ENCODE data around the gene LGSN.

LGSN gene

DNA sequence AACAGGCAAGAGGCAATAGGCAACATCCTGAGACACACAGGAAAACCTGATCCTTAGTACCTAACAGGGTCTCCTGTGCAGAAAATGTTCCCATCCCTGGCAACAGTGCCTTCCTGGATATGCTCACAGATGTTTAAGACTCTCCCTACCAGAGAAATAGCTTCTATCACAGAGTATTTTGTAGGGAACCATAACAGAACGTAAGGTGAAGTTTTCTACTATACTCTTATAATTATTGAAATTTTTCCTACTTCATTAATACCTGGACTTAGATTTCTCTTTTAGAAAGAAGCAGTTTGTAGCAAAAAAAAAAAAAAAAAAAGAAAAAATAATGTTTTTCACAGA, 33.5 kb upstream of the LGSN start:
- H3K4me2 ChIP-seq (ENCODE audit: low read length): peak overlapping the region; percentile 92
- no peaks in the 10 kb centered on the region for H3K36me3 ChIP-seq (replicated peaks; ENCODE audit: low read depth, low read length)
- H2AFZ ChIP-seq (ENCODE audit: low read depth, low read length): peak overlapping the region; percentile 36; the same call in 1 of the 2 replicates
- no peaks in the 10 kb centered on the region for H3K79me2 ChIP-seq (ENCODE audit: low read length)
- H3K4me1 ChIP-seq (ENCODE audit: low read length): peaks cover 36% of the 10 kb centered on the region
- peak overlapping the region; percentile 63 for H3K4me3 ChIP-seq (ENCODE audit: low read length)
- no peak overlapping the region for H3K9ac ChIP-seq (ENCODE audit: low read length)
- H3K9me3 ChIP-seq (ENCODE audit: insufficient read depth, low read length): no peaks in the 10 kb centered on the region
- no peak overlapping the region for H3K27ac ChIP-seq (ENCODE audit: low read length)
- peaks cover 5% of the 10 kb centered on the region; the same call in 1 of the 2 replicates for H3K27me3 ChIP-seq (ENCODE audit: low read depth, low read length)
- TF ChIP-seq EZH2phosphoT487 (IDR thresholded peaks at IDR 0.05; ENCODE audit: low read depth): no peak
- TF ChIP-seq, protein P1, sequence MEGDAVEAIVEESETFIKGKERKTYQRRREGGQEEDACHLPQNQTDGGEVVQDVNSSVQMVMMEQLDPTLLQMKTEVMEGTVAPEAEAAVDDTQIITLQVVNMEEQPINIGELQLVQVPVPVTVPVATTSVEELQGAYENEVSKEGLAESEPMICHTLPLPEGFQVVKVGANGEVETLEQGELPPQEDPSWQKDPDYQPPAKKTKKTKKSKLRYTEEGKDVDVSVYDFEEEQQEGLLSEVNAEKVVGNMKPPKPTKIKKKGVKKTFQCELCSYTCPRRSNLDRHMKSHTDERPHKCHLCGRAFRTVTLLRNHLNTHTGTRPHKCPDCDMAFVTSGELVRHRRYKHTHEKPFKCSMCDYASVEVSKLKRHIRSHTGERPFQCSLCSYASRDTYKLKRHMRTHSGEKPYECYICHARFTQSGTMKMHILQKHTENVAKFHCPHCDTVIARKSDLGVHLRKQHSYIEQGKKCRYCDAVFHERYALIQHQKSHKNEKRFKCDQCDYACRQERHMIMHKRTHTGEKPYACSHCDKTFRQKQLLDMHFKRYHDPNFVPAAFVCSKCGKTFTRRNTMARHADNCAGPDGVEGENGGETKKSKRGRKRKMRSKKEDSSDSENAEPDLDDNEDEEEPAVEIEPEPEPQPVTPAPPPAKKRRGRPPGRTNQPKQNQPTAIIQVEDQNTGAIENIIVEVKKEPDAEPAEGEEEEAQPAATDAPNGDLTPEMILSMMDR (IDR thresholded peaks at IDR 0.05; ENCODE audit: low read depth, low read length): no peak
- no peaks in the 10 kb centered on the region for H4K20me1 ChIP-seq (ENCODE audit: insufficient read depth, low read length)

DNA sequence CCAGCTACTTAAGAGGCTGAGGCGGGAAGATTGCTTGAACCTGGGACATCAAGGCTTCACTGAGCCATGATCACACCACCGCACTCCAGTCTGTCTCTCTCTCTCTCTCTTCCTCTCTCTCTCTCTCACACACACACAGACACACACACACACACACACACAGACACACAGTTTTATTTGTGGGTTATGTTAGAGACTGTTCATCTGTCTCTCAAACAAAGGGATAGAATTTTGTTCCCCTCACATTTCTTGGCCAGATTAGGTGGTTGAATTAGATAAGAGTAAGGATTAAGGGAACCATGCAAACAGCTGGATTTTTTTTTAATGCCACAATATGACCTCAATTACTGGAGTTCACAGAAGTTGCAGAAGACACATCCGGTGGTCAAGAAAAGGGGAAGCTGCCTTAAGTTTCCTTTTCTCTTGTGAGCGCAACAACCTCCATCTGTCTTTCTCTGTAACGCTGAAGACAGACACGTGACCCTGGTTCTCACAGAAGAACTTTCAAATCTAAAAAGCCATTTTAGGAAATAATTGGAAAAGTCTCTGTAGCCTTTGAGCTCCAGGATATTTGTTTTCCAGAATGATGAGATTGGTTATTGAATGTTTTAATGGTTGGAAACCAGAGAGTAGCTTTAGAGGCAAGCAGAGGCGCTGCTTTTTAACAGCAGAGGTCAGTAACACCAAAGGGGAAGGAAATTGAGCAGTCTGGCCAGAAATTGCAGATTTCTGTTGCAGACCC, 32.9 kb upstream of the LGSN start:
- Histone ChIP-seq H3K4me1 (ENCODE audit: low read length) (peaks cover 39% of the 10 kb centered on the region), H3K9ac (ENCODE audit: low read length) (peak overlapping the region; percentile 27), H4K20me1 (ENCODE audit: insufficient read depth, low read length) (no peaks in the 10 kb centered on the region), H3K9me3 (ENCODE audit: insufficient read depth, low read length) (no peaks in the 10 kb centered on the region), H3K27me3 (ENCODE audit: low read depth, low read length) (peaks cover 5% of the 10 kb centered on the region; the same call in 1 of the 2 replicates), H3K4me3 (ENCODE audit: low read length) (peak overlapping the region; percentile 63), H2AFZ (ENCODE audit: low read depth, low read length) (peak overlapping the region; percentile 36), H3K27ac (ENCODE audit: low read length) (no peak overlapping the region), H3K79me2 (ENCODE audit: low read length) (no peaks in the 10 kb centered on the region), H3K4me2 (ENCODE audit: low read length) (peak overlapping the region; percentile 92), H3K36me3 (replicated peaks; ENCODE audit: low read depth, low read length) (no peaks in the 10 kb centered on the region)
- TF ChIP-seq, protein P1 (IDR thresholded peaks at IDR 0.05; ENCODE audit: low read depth, low read length): peak; percentile 98
- TF ChIP-seq EZH2phosphoT487 (IDR thresholded peaks at IDR 0.05; ENCODE audit: low read depth): no peak

DNA sequence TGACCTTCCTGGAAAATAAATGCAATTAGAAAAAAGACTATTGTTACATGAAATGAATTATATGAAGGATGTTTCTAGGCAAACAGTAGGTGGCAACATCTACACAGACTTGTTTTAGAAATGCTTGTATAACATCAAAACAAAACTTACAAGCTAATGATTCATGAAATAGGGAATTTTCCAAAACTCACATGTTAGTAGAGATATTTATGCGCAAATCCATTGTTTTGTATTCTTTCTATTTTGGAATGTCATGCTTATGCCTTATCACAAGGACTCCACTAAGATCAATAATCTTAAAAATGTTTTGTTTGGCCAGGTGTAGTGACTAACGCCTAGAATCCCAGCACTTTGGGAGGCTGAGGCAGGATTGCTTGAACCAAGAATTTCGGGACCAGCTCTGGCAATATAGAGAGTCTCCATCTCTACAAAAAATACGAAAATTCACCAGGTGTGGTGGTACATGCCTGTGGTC, 32.3 kb upstream of the LGSN start:
- Histone ChIP-seq H3K79me2 (ENCODE audit: low read length) (no peaks in the 10 kb centered on the region), H3K27ac (ENCODE audit: low read length) (no peak overlapping the region), H4K20me1 (ENCODE audit: insufficient read depth, low read length) (no peaks in the 10 kb centered on the region), H3K9ac (ENCODE audit: low read length) (peak overlapping the region; percentile 27), H3K27me3 (ENCODE audit: low read depth, low read length) (peaks cover 5% of the 10 kb centered on the region; the same call in 1 of the 2 replicates), H3K9me3 (ENCODE audit: insufficient read depth, low read length) (no peaks in the 10 kb centered on the region), H3K36me3 (replicated peaks; ENCODE audit: low read depth, low read length) (no peaks in the 10 kb centered on the region), H3K4me3 (ENCODE audit: low read length) (peak overlapping the region; percentile 63), H3K4me1 (ENCODE audit: low read length) (peaks cover 45% of the 10 kb centered on the region), H2AFZ (ENCODE audit: low read depth, low read length) (peak overlapping the region; percentile 13; the same call in 1 of the 2 replicates), H3K4me2 (ENCODE audit: low read length) (peak overlapping the region; percentile 92)
- no peak for TF ChIP-seq EZH2phosphoT487 (IDR thresholded peaks at IDR 0.05; ENCODE audit: low read depth)
- TF ChIP-seq, protein P1 (IDR thresholded peaks at IDR 0.05; ENCODE audit: low read depth, low read length): peak; percentile 87

DNA sequence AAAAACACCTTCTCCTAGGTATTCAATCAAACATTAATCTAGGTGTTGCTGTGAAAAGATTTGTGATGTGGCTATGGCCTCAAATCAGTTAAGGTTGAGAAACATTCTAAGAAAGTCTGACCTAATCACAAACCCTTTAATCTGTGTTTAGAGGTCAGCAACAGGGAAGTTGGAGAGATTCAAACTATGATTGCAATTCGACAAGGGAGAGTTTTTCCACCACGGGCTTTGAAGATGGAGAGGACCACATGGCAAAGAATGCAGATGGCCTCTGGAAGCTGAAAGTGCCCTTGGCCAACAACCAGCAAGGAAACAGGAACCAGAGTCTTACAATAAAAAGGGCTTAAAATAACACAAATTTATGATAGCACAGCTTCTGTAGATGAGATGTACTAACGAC, 29.6 kb upstream of the LGSN start:
- TF ChIP-seq, protein P1 (IDR thresholded peaks at IDR 0.05; ENCODE audit: low read depth, low read length): no peak
- TF ChIP-seq EZH2phosphoT487 (IDR thresholded peaks at IDR 0.05; ENCODE audit: low read depth): no peak
- Histone ChIP-seq H3K4me1 (ENCODE audit: low read length) (peaks cover 48% of the 10 kb centered on the region), H3K36me3 (replicated peaks; ENCODE audit: low read depth, low read length) (no peaks in the 10 kb centered on the region), H3K79me2 (ENCODE audit: low read length) (no peaks in the 10 kb centered on the region), H4K20me1 (ENCODE audit: insufficient read depth, low read length) (no peaks in the 10 kb centered on the region), H3K9me3 (ENCODE audit: insufficient read depth, low read length) (no peaks in the 10 kb centered on the region), H2AFZ (ENCODE audit: low read depth, low read length) (no peak overlapping the region), H3K4me2 (ENCODE audit: low read length) (no peak overlapping the region), H3K9ac (ENCODE audit: low read length) (no peak overlapping the region), H3K27me3 (ENCODE audit: low read depth, low read length) (peaks cover 5% of the 10 kb centered on the region; the same call in 1 of the 2 replicates), H3K4me3 (ENCODE audit: low read length) (no peak overlapping the region), H3K27ac (ENCODE audit: low read length) (no peak overlapping the region)
